DND-41 (cell line): ENCODE results near the gene PALB2.

ENCODE experiments used
- CTCF ChIP-seq: IDR thresholded peaks from 2 replicates; pipeline ENCODE4 v1.5.1; 2012; ENCODE audit warnings: borderline replicate concordance, low read length, moderate library complexity, mild to moderate bottlenecking; ENCODE audit not compliant: poor library complexity, severe bottlenecking; ENCODE audit errors: extremely low read depth
- EZH2 ChIP-seq: IDR thresholded peaks from 3 replicates; pipeline ENCODE4 v1.6.1; 2012; ENCODE audit warnings: borderline replicate concordance, low read depth, mild to moderate bottlenecking, moderate library complexity, low read length, inconsistent platforms; ENCODE audit not compliant: severe bottlenecking

- no peak for TF ChIP-seq CTCF
- no peak for TF ChIP-seq EZH2
Observed at GRCh38 chr16:23683487-23683886, 42.4 kb upstream of the PALB2 start.
